HG02610 (cell line): ENCODE results near the gene CNFN.
A peak's percentile ranks its signal among the peaks of the same experiment; 100 is the strongest.

Experiments used
- ATAC-seq: cut with Tn5 transposase; IDR thresholded peaks from one replicate; pipeline ENCODE4 v1.9.1; 2021; ENCODE audit warnings: mild to moderate bottlenecking, moderate library complexity; ENCODE audit not compliant: unreplicated experiment

Gene CNFN

GRCh38 chr19:42389899-42390298, at the start of gene CNFN:
Gene CNFN (minus strand): TSS chr19:42390297. CDS start chr19:42389037, 1,260 bp downstream.
- no peak for ATAC-seq

- ATAC-seq, result no peak
Measured at GRCh38 chr19:42436006-42436405, 45.9 kb upstream of the CNFN start.

- no peak for ATAC-seq
Measured at GRCh38 chr19:42435316-42435715, 45.2 kb upstream of the CNFN start.

GRCh38 chr19:42433503-42434260, 43.6 kb upstream of the CNFN start:
- no peak for ATAC-seq

- no peak for ATAC-seq
Measured at GRCh38 chr19:42431486-42431885, 41.4 kb upstream of the CNFN start.

GRCh38 chr19:42428676-42429075, 38.6 kb upstream of the CNFN start:
- ATAC-seq, result no peak

GRCh38 chr19:42427313-42427712, 37.2 kb upstream of the CNFN start, which contains the start of gene LIPE:
Gene LIPE (minus strand): TSS chr19:42427388. CDS start chr19:42427149, 239 bp downstream.
- no peak for ATAC-seq

- no peak for ATAC-seq
Measured at GRCh38 chr19:42426643-42427042, 36.5 kb upstream of the CNFN start.

GRCh38 chr19:42424712-42425131, 34.6 kb upstream of the CNFN start:
- ATAC-seq, result no peak

GRCh38 chr19:42424345-42424707, 34.2 kb upstream of the CNFN start:
- no peak for ATAC-seq

GRCh38 chr19:42423462-42424344, 33.6 kb upstream of the CNFN start:
- ATAC-seq, result peak; percentile 87

GRCh38 chr19:42422901-42423461, 32.9 kb upstream of the CNFN start:
- ATAC-seq, result peak; percentile 21

GRCh38 chr19:42422092-42422900, 32.2 kb upstream of the CNFN start:
- ATAC-seq, result peak; percentile 4

- no peak for ATAC-seq
Measured at GRCh38 chr19:42421591-42422031, 31.5 kb upstream of the CNFN start.

- ATAC-seq, result no peak
Measured at GRCh38 chr19:42421101-42421500, 31.0 kb upstream of the CNFN start.

- no peak for ATAC-seq
Measured at GRCh38 chr19:42420055-42420544, 30.0 kb upstream of the CNFN start.

- ATAC-seq, result no peak
Measured at GRCh38 chr19:42419309-42419708, 29.2 kb upstream of the CNFN start.

GRCh38 chr19:42412661-42413076, 22.6 kb upstream of the CNFN start:
- no peak for ATAC-seq

- ATAC-seq, result no peak
Measured at GRCh38 chr19:42412227-42412626, 22.1 kb upstream of the CNFN start.

- no peak for ATAC-seq
Measured at GRCh38 chr19:42411581-42412178, 21.6 kb upstream of the CNFN start.
